HG02885 (cell line): Measurements from ENCODE around the gene IPO11.
"Not testable (repeated sequence)": the region's sequence is repeated elsewhere in the genome, so short reads cannot be mapped to it uniquely, and the experiment has no call there.

ENCODE experiments used
- ATAC-seq: cut with Tn5 transposase; IDR thresholded peaks from one replicate; pipeline ENCODE4 v1.9.1; 2021; ENCODE audit warnings: mild to moderate bottlenecking; ENCODE audit not compliant: unreplicated experiment, poor library complexity

IPO11 gene

DNA sequence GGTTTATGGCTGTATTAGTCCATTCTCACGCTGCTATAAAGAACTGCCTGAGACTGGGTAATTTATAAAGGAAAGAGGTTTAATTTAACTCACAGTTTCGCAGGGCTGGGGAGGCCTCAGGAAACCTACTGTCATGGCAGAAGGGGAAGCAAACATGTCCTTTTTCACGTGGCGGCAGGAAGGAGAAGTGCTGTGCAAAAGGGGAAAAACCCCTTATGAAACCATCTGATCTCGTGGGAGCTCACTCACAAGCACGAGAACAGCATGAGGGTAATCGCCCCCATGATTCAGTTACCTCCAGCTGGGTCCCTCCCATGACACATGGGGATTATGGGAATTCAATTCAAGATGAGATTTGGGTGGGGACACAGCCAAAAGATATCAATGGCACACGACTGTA, 180.0 kb downstream of the IPO11 start:
- ATAC-seq = no peak

GRCh38 chr5:62593331-62593730, 180.8 kb downstream of the IPO11 start:
- no peak for ATAC-seq

- no peak for ATAC-seq
These were observed 181.9 kb downstream of the IPO11 start for GRCh38 chr5:62594364-62594984.

- ATAC-seq = no peak
These were observed 183.5 kb downstream of the IPO11 start for GRCh38 chr5:62596096-62596495.

GRCh38 chr5:62596691-62597090, 184.1 kb downstream of the IPO11 start:
- ATAC-seq = no peak

DNA sequence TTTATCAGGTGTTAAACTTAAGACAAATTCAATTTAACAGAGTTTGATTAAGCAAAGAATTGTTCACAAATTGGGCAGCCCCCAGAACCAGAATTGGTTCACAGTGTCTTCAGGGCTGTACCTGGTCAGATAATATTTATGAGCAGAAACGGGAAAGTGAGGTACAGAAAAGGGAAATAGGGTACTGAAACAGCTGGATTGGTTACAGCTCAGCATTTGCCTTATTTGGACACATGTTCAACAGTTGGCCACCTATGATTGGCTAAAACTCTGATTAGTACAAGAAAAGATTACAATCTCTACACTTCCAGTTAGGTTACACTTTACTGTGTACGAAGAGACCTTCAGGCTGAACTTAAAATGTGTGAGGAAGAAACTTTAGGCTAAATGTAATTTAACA, 184.8 kb downstream of the IPO11 start:
- ATAC-seq = no peak

- no peak for ATAC-seq
These were observed 188.1 kb downstream of the IPO11 start for GRCh38 chr5:62600560-62601252.

DNA sequence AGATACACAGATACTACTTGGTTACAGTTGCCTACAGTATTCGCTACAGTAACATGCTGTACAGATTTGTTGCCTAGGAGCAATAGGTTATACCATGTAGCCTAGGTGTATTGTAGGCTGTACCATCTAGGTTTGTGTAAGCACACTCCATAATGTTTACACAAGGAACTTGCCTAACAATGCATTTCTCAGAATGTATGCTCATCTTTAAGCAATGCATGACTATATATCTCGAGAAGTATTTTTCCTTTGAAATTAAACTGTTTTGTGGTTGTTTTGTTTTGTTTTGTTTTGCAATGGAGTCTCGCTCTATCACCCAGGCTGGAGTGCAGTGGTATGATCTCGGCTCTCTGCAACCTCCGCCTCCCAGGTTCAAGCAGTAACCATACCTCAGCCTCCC, 191.4 kb downstream of the IPO11 start:
- ATAC-seq = no peak

GRCh38 chr5:62605638-62606037, 193.1 kb downstream of the IPO11 start:
- ATAC-seq = no peak

- no peak for ATAC-seq
These were observed 194.3 kb downstream of the IPO11 start for GRCh38 chr5:62606878-62607277.

DNA sequence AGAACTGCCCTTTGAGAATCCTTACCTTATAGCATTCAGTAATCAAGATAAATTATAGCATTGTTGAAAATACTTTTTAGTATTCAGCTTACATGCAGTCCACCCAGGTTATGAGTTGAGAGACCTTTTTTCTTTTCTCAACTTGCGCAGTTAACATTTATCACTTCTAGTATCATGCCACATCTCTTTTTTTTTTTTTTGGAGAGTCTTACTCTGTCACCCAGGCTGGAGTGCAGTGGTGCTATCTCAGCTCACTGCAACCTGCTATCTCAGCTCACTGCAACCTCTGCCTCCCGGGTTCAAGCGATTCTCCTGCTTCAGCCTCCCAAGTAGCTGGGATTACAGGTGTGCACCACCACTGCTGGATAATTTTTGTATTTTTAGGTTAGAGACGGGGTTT, 195.1 kb downstream of the IPO11 start:
- no peak for ATAC-seq

DNA sequence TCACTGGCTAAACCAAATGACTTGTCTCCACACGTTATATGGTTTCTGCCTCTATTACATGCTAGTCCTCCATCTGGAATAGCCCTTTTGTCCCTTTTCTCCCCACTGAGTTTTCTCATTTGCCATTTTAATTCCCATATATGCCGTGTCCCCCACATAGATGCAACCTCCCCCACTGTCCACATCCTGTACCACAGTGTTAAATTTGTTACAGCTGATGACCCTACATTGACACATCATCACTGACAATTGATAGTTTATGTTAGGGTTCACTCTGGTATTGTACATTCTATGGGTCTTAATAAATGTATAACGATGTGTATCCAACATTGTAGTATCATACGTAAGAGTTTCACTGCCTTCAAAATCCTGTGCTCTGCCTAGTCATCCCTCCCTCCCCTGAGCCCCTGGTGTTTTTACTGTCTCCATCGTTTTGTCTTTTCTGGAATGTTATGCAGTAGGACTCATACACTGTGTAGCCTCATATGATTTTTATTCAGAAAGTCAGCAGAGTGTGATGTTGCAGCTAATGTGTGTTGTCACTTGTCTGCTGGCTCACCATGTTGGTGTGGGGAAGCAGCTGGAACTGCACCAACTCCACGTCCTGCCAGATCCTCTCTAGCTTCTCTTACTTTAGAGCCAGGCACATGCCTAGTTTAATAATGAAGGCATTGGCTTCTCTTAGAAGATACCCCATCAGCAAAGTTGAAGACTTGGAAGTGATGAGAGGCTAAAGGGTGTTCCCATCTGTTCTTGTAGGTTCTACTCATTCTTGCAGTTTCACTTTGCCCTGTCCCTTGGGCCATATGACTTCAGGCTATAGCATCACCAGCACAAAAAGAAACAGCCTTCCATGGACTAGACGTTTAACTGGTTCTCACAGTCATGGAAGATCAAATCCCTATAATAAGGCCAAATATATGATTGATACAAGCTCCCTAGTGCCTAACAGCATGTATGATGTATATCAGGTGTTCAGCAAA, 196.3 kb downstream of the IPO11 start:
- no peak for ATAC-seq

- ATAC-seq = no peak
These were observed 201.8 kb downstream of the IPO11 start for GRCh38 chr5:62614355-62614754.

- no peak for ATAC-seq
These were observed 204.2 kb downstream of the IPO11 start for GRCh38 chr5:62616615-62617277.

DNA sequence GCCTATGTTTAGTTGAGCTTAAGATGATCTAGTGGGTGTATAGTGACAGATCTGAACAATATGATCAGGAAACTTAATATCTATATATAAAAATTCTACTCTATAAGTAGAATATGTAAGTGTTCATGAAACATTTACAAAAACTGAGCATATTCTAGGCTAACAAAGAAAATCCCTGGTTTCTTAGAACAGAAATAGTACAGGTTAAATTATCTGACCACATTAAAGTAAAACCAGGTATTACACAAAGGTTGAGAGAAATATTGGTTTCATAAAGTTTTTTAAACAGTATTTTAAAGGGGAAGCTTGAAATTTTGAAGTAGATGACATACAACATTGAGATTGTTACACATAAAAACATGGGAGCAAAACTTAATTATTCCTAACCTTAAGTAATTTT, 205.4 kb downstream of the IPO11 start:
- ATAC-seq = no peak

- no peak for ATAC-seq
These were observed 208.2 kb downstream of the IPO11 start for GRCh38 chr5:62620761-62621160.

DNA sequence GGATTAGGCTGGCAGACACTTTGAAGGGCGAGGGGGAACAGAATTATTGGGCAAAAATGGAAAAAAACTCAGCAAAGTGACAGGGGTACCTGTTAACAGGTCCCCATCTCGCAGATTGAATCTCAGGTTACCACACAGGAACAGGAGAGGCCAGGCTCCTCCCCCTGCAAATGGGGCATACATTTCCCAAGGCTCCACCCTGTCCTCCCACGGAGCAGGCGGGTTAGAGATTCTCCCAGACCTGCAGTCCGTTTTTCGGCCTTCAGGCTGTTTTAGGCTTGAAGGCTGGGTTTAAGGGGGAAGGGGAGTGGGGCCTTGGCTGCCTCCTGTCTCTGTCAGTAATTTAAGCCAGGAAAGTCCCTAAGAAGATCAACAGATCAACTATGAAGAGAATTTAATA, 208.7 kb downstream of the IPO11 start:
- no peak for ATAC-seq

DNA sequence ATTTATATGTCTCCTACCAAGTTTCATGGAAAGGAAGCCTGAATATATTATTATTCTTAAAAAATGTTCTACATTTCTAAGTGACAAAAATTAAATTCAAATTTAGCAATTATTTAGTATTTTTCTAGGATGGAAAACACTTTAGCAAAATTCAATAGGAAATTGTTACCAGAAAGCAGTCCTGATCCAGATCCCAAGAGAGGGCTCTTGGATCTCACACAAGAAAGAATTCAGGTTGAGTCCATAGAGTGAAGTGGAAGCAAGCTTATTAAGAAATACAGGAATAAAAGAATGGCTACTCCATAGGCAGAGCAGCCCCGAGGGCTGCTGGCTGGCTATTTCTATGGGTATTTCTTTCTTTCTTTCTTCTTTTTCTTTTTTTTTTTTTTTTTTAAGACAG, 210.7 kb downstream of the IPO11 start:
- ATAC-seq = no peak

DNA sequence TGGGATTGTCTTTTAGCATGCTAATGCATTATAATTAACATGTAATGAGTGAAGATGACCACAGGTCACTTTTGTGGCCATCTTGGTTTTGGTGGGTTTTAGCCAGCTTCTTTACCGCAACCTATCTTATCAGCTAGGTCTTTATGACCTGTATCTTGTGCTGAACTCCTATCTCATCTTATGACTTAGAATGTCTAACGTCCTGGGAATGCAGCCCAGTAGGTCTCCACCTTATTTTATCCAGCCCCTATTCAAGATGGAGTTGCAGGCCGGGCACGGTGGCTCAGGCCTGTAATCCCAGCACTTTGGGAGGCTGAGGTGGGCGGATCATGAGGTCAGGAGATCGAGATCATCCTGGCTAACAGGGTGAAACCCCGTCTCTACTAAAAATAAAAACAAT, 211.9 kb downstream of the IPO11 start:
- not testable (repeated sequence) for ATAC-seq

DNA sequence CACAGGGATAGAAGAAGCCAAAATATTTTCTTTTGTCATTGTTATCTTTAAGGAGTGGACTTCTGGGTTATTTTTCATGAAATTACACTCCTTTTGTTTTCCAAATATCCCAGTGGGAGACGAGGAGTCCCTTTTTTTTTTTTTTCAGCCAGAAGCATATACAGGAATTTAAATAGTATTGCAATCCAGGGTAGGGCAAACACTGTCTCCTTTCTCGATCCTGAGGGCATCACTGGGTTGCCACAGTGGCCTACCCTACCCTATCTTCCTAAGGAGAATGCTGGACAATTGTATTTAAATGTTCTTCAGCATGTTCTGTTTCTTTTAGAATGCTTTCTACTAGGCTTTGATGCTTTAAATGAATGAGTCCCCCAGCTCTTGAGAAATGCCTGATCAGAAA, 214.0 kb downstream of the IPO11 start:
- ATAC-seq = no peak

GRCh38 chr5:62627121-62627520, 214.6 kb downstream of the IPO11 start:
- ATAC-seq = no peak
